Neural progenitor cell (in vitro differentiated cells): ENCODE results near the gene PRKAG1.

ENCODE experiments used
- CTCF ChIP-seq: fragments of 200-600 bp; sonication (generic); IDR thresholded peaks from 2 replicates; pipeline ENCODE4 v1.5.1; 2017; ENCODE audit warnings: antibody characterized with exemption, mild to moderate bottlenecking
- EZH2 ChIP-seq: fragments of 200-600 bp; sonication (generic); IDR thresholded peaks from 2 replicates; pipeline ENCODE4 v1.6.1; 2017; ENCODE audit warnings: antibody characterized with exemption, mild to moderate bottlenecking, moderate library complexity
- EZH2phosphoT487 ChIP-seq: fragments of 200-600 bp; sonication (generic); IDR thresholded peaks from 2 replicates; pipeline ENCODE4 v1.6.1; 2017; ENCODE audit warnings: antibody characterized with exemption

- TF ChIP-seq EZH2phosphoT487 (no peak), CTCF (no peak), EZH2 (no peak)
Observed at GRCh38 chr12:49051777-49052438, 33.3 kb upstream of the PRKAG1 start.
